Amniotic stem cell (primary cell): ENCODE measurements around the gene ASCC3.

Experiments used
- DNase-seq: peaks from one replicate; lab custom pipeline; 2025; lab: John Stamatoyannopoulos, UW

The ASCC3 gene

DNA sequence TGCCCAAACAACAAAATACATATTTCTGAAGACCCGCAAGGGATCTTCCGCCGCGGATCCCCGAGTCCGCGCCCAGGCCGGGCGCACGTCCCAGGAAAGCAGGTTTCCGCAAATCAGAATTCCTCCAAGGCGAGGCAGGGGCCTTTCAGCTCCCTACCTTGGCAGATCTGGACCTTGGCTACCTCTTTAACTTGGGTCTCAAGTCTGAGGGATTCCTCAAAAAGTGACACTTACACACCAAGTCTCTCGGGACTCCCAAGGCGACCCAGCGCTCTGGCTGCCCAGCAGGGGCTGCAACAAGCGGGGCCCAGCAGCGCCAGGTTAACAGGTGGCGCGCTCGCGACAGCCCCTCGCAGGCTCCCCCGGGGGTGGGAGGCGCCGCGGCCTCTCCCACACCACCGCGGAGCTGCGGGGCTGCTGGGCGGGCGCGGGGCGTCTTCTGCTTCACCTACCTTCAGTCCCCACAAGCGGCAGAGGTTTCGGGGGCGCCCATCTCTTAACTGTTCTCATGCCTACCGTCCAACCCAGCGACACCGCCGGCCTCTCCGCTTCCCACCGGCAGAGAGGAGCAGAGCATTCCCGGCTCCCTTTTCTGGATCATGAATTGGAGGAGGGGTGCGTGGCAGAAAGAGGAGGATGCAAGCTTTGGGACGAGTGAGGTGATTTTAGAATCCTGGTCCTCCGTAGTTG, 416.8 kb downstream of the ASCC3 start:
- DNase-seq: no peak

DNA sequence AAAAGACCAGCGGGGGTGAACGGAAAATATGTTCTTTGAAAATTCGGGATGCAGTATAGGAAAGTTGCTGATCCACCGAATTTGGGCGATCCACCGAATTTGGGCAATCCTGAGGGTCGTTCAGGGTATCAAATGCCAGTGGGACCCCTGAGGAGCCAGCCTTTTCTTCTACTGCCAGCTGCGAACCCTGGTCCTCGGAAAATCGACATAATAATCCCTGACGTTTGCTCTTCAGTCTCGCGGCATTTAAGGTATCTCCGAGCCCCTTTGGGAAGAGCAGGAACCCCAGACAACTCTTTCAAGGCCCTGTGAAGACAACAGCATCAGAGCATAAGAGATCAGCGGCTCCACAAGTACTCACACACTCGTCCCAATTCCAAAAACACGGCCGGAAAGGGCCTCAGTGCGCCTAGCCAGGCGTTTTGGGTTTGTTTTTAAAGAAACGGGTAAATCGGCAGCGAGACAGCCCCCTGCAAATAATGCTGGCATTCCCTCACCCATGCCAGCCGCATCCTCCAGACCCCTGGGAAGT, 417.4 kb downstream of the ASCC3 start:
- no peak for DNase-seq

DNA sequence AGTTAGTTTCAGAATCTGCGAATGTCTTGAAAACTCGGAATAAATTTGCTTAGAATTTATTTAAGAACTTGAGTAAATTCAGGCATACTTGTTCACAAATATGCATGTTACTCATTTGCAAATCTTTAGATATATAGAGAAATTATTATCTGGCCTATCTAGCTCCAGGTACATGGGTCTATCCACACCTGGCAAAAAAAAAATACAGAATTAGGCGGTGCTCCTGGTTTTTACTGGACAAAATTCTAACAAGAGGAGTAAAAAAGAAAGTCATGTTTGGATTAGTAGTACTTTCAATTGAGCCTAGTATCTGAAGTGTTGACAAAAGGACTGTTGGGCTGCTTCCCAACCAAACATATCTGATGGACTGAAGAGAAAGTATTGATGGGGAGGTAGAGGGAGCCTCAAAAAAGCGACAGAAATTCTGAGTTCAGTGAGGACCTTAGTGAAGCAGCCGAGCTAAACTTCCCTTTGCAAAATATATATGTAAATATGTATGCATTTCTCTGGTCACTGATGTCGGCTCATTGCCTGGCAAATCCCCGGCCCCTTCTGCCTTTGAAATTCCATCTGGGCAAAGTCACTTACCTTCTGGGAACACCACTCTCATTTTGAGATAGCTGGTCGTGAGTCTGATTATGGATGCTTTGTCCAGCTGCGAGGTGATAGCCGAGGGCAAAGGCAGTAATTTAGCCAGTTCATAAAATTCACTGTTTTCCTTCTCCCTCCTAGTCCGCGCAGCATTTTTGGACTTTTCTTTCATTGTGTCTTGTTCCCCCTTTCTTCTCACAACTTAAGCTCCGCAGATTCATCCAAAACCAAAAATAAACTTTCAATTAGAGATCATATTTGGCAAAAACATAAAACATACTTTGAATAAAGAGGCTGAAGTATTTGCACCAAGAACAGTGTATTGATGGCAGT, 418.2 kb downstream of the ASCC3 start:
- no peak for DNase-seq

DNA sequence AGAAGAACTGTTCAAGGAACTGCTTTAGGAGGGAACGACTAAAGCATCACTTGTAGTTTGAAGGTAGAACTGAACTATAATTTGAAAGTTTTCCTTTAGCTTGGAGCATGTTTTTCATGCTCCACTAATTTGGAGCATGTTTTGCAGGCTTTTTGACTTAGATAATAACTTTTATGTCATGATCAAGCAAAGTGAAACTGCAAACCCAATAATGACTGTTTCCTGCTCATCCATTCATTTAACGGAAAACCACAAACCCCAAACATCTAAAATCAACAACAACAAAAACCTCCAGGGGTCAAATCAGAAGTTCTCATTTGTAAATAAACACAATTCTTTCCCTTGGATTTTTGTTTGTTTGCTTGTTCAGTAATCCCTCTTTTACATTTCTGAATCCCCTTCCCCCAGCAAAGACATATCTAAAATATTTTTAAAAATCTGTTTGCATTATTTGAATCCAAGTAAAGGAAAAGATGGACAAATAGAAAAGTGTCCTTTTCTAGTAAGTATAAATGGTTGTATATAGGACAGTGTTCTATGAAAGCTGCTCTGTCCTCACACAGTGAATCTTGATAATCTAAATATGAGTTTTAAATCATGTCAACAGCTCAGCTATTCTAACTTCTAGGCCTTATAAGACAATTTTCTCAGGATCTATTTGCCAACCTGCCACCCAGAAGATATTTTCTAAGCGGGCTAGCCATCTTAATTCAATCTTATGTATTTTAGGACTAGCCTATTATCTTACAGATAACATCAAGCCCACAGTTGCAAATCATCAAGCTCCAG, 419.0 kb downstream of the ASCC3 start:
- no peak for DNase-seq

DNA sequence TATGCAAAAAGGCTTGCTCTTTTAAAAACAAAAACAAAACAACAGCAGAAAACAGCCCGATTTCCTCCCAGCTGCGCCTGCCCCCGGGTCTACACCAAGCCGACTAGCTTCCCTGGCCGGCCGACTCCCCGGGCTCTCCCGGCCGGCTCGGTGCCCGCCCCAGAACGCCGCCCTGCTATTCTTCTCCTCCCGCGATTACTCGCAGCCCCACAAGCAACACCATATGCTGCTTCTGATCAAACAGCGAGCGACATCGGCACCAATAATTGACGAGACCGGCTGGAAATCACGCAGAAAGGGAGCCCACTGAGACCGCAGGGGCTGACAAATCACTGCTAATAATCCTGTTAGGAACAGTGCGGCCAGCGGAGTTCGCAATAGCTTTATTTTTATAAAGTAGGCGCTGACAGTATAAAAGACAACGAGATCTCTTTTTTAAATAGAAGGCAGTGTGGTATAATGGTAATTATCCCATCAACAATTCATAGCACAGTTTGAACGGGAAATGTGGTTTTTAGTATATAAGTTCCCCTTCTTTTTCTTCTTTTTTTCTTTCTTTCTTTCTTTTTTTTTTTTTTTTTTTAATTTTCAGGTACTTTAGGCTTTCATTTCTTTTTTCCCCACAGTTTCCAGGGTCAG, 419.7 kb downstream of the ASCC3 start:
- no peak for DNase-seq

DNA sequence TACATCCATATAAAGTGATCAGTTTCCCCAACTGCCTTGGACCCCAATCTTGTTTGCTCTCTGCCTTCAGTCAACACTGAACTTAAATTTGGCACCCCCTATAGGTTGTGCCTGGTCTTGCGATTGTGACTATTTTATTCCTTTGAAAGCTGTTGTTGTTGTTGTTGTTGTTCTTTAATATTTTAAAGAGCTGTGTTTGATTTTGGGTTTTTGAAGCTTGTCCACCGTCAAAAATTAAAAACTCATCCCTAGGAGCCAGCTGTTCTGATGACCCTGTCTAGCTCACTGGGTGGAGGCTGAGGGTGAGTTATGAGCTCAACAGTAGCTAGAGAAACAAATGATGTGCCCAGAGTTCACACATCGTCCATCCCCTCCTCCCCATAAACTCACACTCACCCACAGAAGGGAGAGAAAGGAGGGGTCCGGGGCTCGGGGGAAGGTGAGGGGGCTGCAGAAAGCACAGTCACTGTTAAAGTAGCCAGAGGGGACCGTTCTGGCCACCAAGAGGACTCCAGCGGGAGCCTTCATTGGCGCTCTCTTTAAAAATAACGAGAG, 420.4 kb downstream of the ASCC3 start:
- no peak for DNase-seq

DNA sequence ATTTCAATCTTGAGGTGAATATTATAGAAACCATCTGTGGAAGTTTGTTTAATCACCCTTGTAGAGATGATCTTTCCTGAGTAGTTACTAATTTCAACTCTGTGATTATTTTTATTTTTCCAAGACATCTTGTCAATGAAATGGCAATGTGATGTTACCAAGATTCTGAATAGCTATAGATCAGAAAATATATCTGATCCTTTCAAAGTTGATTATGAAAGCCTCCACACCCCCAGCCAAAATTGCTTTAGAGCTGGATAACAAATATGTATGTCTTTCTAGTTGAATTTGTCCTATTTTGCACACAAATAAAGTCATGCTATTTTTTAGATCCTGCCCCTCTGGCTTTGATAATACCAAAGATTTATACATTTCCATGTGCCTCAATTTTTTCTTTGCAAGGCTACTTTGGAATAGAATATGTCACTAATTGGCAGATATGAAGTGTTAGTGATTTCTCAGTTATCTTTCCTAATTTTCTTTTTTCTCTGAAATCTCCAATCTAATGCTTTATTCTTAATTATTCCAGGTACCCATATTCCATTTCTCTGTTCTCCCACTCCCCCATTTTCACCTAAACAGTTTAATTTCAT, 421.4 kb downstream of the ASCC3 start:
- no peak for DNase-seq

DNA sequence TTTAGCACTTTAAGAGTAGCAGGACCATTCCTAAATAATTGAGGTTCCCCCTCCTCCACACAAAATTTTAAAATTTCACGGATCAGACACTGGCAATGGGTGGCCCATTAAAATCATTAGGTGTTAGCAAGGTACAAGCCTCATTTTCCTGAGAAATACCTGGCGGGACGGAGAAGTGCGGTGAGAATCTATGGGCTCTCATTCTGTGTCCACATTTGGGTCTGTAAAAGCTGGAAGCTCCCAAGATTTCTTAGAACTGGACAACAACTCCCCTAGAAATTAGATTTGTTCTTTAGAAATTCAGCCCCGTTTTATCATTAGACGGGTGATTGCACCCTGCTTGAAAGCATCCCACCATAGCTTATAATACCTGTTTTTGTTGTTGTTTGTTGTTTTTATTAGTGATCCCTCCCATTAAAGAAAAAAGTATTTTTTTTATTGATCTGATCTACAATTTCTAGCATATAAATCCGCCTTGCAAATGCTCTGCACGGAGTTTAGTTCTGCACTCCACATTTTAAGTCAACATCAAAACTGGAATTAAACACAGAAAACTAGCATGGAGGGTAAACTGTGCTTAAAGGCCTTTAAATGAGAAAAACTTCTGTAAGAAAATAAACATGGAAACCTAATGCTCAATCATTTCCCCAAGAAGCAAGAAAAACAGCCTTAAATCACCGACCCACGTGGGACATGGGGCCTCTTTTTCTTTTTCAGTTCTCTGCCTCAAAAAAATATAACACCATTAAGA, 422.1 kb downstream of the ASCC3 start:
- DNase-seq: no peak
